H9 (cell line): ENCODE measurements around the gene BOD1L2. TPM values are rescaled to one million over a fixed set of nuclear protein-coding genes. Genes with fewer than 3 reads are reported as not detected.

Experiments
- DNase-seq: peaks from one replicate; pipeline ENCODE4 v3.0.0-alpha.2; 2017
- H2AFZ ChIP-seq: one replicate; pipeline ENCODE4 v1.6.1; 2013; ENCODE audit warnings: mild to moderate bottlenecking, low read length, control low read depth, moderate library complexity
- H2AK5ac ChIP-seq: 2 replicates; pipeline ENCODE4 v1.6.1; 2013; ENCODE audit warnings: low read length, control low read depth, mixed read lengths; ENCODE audit not compliant: insufficient read length
- H2BK120ac ChIP-seq: one replicate; pipeline ENCODE4 v1.6.1; 2013; ENCODE audit warnings: low read depth, mild to moderate bottlenecking, low read length, control low read depth, inconsistent platforms; ENCODE audit not compliant: poor library complexity, severe bottlenecking
- H2BK12ac ChIP-seq: 2 replicates; pipeline ENCODE4 v1.6.1; 2013; ENCODE audit warnings: low read length, control low read depth, mixed read lengths, low read depth; ENCODE audit not compliant: insufficient read length
- H2BK15ac ChIP-seq: 2 replicates; pipeline ENCODE4 v1.6.1; 2013; ENCODE audit warnings: low read depth, low read length, control low read depth
- H2BK20ac ChIP-seq: one replicate; pipeline ENCODE4 v1.6.1; 2013; ENCODE audit warnings: low read depth, mild to moderate bottlenecking, low read length, control low read depth, inconsistent platforms; ENCODE audit not compliant: poor library complexity, severe bottlenecking
- H2BK5ac ChIP-seq: 2 replicates; pipeline ENCODE4 v1.6.1; 2013; ENCODE audit warnings: low read length, control low read depth, mixed read lengths; ENCODE audit not compliant: insufficient read length
- H3K14ac ChIP-seq: 2 replicates; pipeline ENCODE4 v1.6.1; 2013; ENCODE audit warnings: low read length, control low read depth; ENCODE audit not compliant: insufficient read depth
- H3K18ac ChIP-seq: 2 replicates; pipeline ENCODE4 v1.6.1; 2013; ENCODE audit warnings: low read depth, mild to moderate bottlenecking, mixed read lengths, low read length, control low read depth; ENCODE audit not compliant: insufficient read length
- H3K23ac ChIP-seq: 2 replicates; pipeline ENCODE4 v1.6.1; 2013; ENCODE audit warnings: low read length, control low read depth, mixed read lengths, low read depth; ENCODE audit not compliant: insufficient read length
- H3K23me2 ChIP-seq: 2 replicates; pipeline ENCODE4 v1.6.1; 2013; ENCODE audit warnings: low read depth, mild to moderate bottlenecking, mixed read lengths, low read length, control low read depth; ENCODE audit not compliant: insufficient read length, poor library complexity, severe bottlenecking
- H3K27ac ChIP-seq: 2 replicates; pipeline ENCODE4 v1.5.1; 2013; ENCODE audit warnings: low read length, control low read depth, mixed read lengths, low read depth; ENCODE audit not compliant: insufficient read length
- H3K27me3 ChIP-seq: 2 replicates; pipeline ENCODE4 v1.6.1; 2013; ENCODE audit warnings: low read length, control low read depth, inconsistent platforms; ENCODE audit not compliant: insufficient read depth
- H3K4ac ChIP-seq: 2 replicates; pipeline ENCODE4 v1.6.1; 2013; ENCODE audit warnings: low read depth, mild to moderate bottlenecking, control low read depth, inconsistent platforms, low read length, moderate library complexity
- H3K4me1 ChIP-seq: 2 replicates; pipeline ENCODE4 v1.6.1; 2013; ENCODE audit warnings: low read length, control low read depth, inconsistent platforms; ENCODE audit not compliant: insufficient read depth
- H3K4me2 ChIP-seq: 2 replicates; pipeline ENCODE4 v1.6.1; 2013; ENCODE audit warnings: low read length, control low read depth, mixed read lengths; ENCODE audit not compliant: insufficient read length, insufficient read depth
- H3K56ac ChIP-seq: 2 replicates; pipeline ENCODE4 v1.6.1; 2013; ENCODE audit warnings: low read depth, mild to moderate bottlenecking, mixed read lengths, low read length, control low read depth; ENCODE audit not compliant: insufficient read length
- H3K79me1 ChIP-seq: 2 replicates; pipeline ENCODE4 v1.6.1; 2013; ENCODE audit warnings: low read depth, mild to moderate bottlenecking, moderate library complexity, low read length, control low read depth, inconsistent platforms; ENCODE audit not compliant: insufficient read depth, poor library complexity, severe bottlenecking
- H3K79me2 ChIP-seq: 2 replicates; pipeline ENCODE4 v1.6.1; 2013; ENCODE audit warnings: low read length, control low read depth, inconsistent platforms; ENCODE audit not compliant: insufficient read depth
- H3K9ac ChIP-seq: 2 replicates; pipeline ENCODE4 v1.6.1; 2013; ENCODE audit warnings: low read length, control low read depth, mixed read lengths; ENCODE audit not compliant: insufficient read length; ENCODE audit errors: extremely low read depth
- H3K9me3 ChIP-seq: one replicate; pipeline ENCODE4 v1.6.1; 2013; ENCODE audit warnings: low read depth, low read length, inconsistent platforms; ENCODE audit not compliant: control insufficient read depth
- H3T11ph ChIP-seq: one replicate; pipeline ENCODE4 v1.6.1; 2013; ENCODE audit warnings: mild to moderate bottlenecking, low read length, control low read depth, inconsistent platforms
- H4K20me1 ChIP-seq: one replicate; pipeline ENCODE4 v1.6.1; 2013; ENCODE audit not compliant: control insufficient read depth, insufficient read length, insufficient read depth
- H4K5ac ChIP-seq: 2 replicates; pipeline ENCODE4 v1.6.1; 2013; ENCODE audit warnings: low read depth, mild to moderate bottlenecking, mixed read lengths, low read length, control low read depth; ENCODE audit not compliant: insufficient read length
- H4K8ac ChIP-seq: replicated peaks from 2 replicates; pipeline ENCODE4 v1.6.1; 2013; ENCODE audit warnings: low read length, control low read depth, mixed read lengths, low read depth; ENCODE audit not compliant: insufficient read length
- H4K91ac ChIP-seq: 2 replicates; pipeline ENCODE4 v1.6.1; 2013; ENCODE audit warnings: low read depth, mild to moderate bottlenecking, moderate library complexity, mixed read lengths, low read length, control low read depth; ENCODE audit not compliant: insufficient read length
- H3K27ac Mint-ChIP-seq, 3 experiments: 2 replicates in 2 of 3; 3 replicates in 1 of 3; pipeline ENCODE4 v1.8.0; 2020 to 2021; ENCODE audit warnings: mixed read lengths in 3 of 3, mild to moderate bottlenecking in 1 of 3, moderate library complexity in 1 of 3
- H3K27me3 Mint-ChIP-seq: 2 replicates; pipeline ENCODE4 v1.8.0; 2021; ENCODE audit warnings: low read depth, mild to moderate bottlenecking, moderate library complexity, mixed read lengths
- H3K36me3 Mint-ChIP-seq, 3 experiments: 2 replicates in 2 of 3; 3 replicates in 1 of 3; pipeline ENCODE4 v1.8.0; 2020 to 2021; ENCODE audit warnings: low read depth in 3 of 3, mixed read lengths in 3 of 3; ENCODE audit not compliant: insufficient read depth in 1 of 3
- H3K4me1 Mint-ChIP-seq, 2 experiments: 2 replicates each; pipeline ENCODE4 v1.8.0; 2020; ENCODE audit warnings: mixed read lengths in 2 of 2
- H3K4me3 Mint-ChIP-seq, 2 experiments: 2 replicates in 1 of 2; 3 replicates in 1 of 2; pipeline ENCODE4 v1.8.0; 2020 to 2021; ENCODE audit warnings: mild to moderate bottlenecking in 2 of 2, mixed read lengths in 2 of 2, moderate library complexity in 1 of 2
- H3K9me3 Mint-ChIP-seq, 2 experiments: 2 replicates in 1 of 2; 3 replicates in 1 of 2; pipeline ENCODE4 v1.8.0; 2020; ENCODE audit warnings: mild to moderate bottlenecking in 2 of 2, mixed read lengths in 2 of 2, moderate library complexity in 1 of 2
- WGBS: extraction: QIAGEN DNeasy Blood & Tissue Kit; methylation state at CpG from one replicate; pipeline ENCODE4 v1.1.7; 2013; ENCODE audit warnings: missing lambda C conversion rate, low lambda C conversion rate, mixed read lengths; ENCODE audit not compliant: insufficient read length; ENCODE audit errors: extremely low coverage; 5-methylcytosine and 5-hydroxymethylcytosine counted together
- total RNA-seq: library from RNA; stranded (reverse); gene quantifications from 2 replicates; pipeline ENCODE4 v1.2.1, GENCODE V29; 2021
- TF ChIP-seq, protein P1 (sequence below): fragments of 200-600 bp; sonication (generic); conservative IDR thresholded peaks from 3 replicates; pipeline ENCODE4 v1.8.0; 2021; ENCODE audit warnings: antibody characterized with exemption, mild to moderate bottlenecking

Gene BOD1L2
- total RNA-seq, 1 experiment from 2014 or later: not detected

DNA sequence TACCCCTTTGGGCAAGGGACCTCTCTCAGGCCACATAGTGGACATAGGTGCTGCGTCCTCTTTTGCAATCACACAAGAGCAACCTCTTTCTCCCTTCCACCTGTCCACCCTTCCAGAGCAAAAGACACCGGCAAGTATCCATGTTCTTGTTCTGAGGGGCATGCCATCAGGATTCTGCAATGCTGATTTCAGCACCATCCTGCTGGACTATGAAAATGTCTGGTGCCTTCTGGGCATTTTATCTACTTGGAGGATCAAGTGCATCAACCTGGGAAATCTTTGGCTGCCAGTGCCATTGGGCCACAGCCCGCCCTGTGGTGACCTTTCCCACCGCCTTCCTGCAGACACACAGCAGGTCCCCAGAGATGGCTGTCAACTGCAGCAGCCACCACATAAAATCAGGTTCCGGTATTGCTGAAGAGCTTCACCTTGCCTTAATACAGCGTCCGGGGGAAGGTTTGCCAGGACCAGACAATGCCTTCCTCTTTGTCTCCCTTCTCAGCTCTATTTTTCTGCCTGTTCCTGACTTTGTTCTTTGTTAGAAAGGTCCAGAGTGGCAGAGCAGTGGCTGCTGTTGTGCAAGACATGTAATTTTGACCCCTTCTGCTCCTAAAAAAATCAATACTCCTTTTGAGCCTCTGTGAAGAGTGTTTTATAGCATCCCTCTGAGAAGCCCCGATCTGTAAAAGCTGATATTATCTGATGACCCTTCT lies 18.5 kb upstream of the BOD1L2 start:
- H2BK12ac ChIP-seq: no peak overlapping the region
- H3K56ac ChIP-seq: no peak overlapping the region
- H3T11ph ChIP-seq: no peak overlapping the region
- H3K18ac ChIP-seq: no peak overlapping the region
- H2BK5ac ChIP-seq: no peak overlapping the region
- H4K91ac ChIP-seq: no peak overlapping the region
- H3K36me3 Mint-ChIP-seq: no peaks in the 10 kb centered on the region
- H3K27ac ChIP-seq: no peak overlapping the region
- H3K9me3 Mint-ChIP-seq: no peaks in the 10 kb centered on the region
- H3K4ac ChIP-seq: no peak overlapping the region
- H2AK5ac ChIP-seq: no peak overlapping the region
- no peaks in the 10 kb centered on the region for H3K9me3 ChIP-seq
- no peak overlapping the region for H4K5ac ChIP-seq
- TF ChIP-seq, protein P1, sequence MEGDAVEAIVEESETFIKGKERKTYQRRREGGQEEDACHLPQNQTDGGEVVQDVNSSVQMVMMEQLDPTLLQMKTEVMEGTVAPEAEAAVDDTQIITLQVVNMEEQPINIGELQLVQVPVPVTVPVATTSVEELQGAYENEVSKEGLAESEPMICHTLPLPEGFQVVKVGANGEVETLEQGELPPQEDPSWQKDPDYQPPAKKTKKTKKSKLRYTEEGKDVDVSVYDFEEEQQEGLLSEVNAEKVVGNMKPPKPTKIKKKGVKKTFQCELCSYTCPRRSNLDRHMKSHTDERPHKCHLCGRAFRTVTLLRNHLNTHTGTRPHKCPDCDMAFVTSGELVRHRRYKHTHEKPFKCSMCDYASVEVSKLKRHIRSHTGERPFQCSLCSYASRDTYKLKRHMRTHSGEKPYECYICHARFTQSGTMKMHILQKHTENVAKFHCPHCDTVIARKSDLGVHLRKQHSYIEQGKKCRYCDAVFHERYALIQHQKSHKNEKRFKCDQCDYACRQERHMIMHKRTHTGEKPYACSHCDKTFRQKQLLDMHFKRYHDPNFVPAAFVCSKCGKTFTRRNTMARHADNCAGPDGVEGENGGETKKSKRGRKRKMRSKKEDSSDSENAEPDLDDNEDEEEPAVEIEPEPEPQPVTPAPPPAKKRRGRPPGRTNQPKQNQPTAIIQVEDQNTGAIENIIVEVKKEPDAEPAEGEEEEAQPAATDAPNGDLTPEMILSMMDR: no peak
- H3K4me1 Mint-ChIP-seq: peaks cover 9 to 28% of the 10 kb centered on the region in 2 experiments
- H3K27me3 Mint-ChIP-seq: peaks cover 8% of the 10 kb centered on the region
- H3K23me2 ChIP-seq: no peaks in the 10 kb centered on the region
- no peak overlapping the region for H3K4me2 ChIP-seq
- no peaks in the 10 kb centered on the region for H3K79me1 ChIP-seq
- no peak overlapping the region for H2AFZ ChIP-seq
- no peak overlapping the region for H2BK15ac ChIP-seq
- H3K27me3 ChIP-seq: no peaks in the 10 kb centered on the region
- no CpG with 5 or more reads among the region's 8 CpGs for WGBS
- H3K4me3 Mint-ChIP-seq: no peak overlapping the region
- H2BK120ac ChIP-seq: no peak overlapping the region
- no peak overlapping the region for H3K9ac ChIP-seq
- no peak overlapping the region for H2BK20ac ChIP-seq
- no peak overlapping the region for H3K14ac ChIP-seq
- H4K8ac ChIP-seq: no peak overlapping the region
- H3K4me1 ChIP-seq: no peaks in the 10 kb centered on the region
- H3K79me2 ChIP-seq: no peaks in the 10 kb centered on the region
- DNase-seq: no peak
- H3K23ac ChIP-seq: no peak overlapping the region
- no peak overlapping the region for H3K27ac Mint-ChIP-seq
- H4K20me1 ChIP-seq: no peaks in the 10 kb centered on the region
